SK-N-SH treated with all-trans-retinoic acid at 6 μM for 48 hours (cell line): Measurements from ENCODE around the gene SEMA4B.

Experiments used
- RARB ChIP-seq: fragments of 250-450 bp; sonication (Bioruptor Pico); IDR thresholded peaks from 2 replicates; pipeline ENCODE4 v1.8.0; 2021; ENCODE audit warnings: mild to moderate bottlenecking, moderate library complexity
- SNAI2 ChIP-seq: fragments of 250-450 bp; sonication (Bioruptor Pico); IDR thresholded peaks from 2 replicates; pipeline ENCODE4 v1.5.0; 2020; ENCODE audit warnings: mild to moderate bottlenecking, moderate library complexity

DNA sequence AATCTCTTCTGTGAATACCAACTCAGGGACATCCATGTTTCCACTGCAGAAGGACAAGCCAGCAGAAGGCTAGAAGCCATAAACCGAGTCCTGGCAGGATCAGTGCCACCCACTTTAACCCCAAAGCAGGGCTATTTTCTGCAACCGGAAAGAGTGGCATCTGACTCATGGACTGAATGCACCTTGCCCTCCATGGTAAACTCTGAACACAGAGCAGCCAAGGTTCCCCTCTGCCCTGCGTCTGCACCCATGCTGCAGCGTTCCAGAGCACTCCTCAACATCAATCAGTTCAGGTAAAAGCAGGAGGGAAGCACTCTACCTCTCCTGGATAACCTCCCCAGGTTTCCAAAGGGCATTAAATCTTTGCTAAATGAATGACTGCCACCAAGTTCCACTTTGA, 63.5 kb downstream of the SEMA4B start:
- TF ChIP-seq SNAI2 (CRISPR knock-in tag) (no peak), RARB (no peak)
